Effector CD4-positive, alpha-beta T cell (primary cell): Measurements from ENCODE around the gene TMEM89.

Experiments
- DNase-seq: peaks from one replicate; pipeline ENCODE4 v3.0.0-alpha.2; 2020
- total RNA-seq: gene quantifications from one replicate; lab custom pipeline; 2026; lab: John Stamatoyannopoulos, UW

Gene TMEM89
- total RNA-seq = 0.56 reads per million

- no peak for DNase-seq
Measured at GRCh38 chr3:48621461-48621869, at the start of gene TMEM89. TMEM89 (minus strand) TSS chr3:48621769; CDS start chr3:48621756, 13 bp downstream.

- DNase-seq = no peak
Measured at GRCh38 chr3:48664929-48665328, 43.4 kb upstream of the TMEM89 start.

- no peak for DNase-seq
Measured at GRCh38 chr3:48664313-48664644, 42.7 kb upstream of the TMEM89 start.

- DNase-seq = peak; percentile 76
Measured at GRCh38 chr3:48663489-48664312, 42.1 kb upstream of the TMEM89 start.

- DNase-seq = peak; percentile 33
Measured at GRCh38 chr3:48662753-48663488, 41.4 kb upstream of the TMEM89 start, which contains the start of gene CELSR3. CELSR3 (minus strand) TSS chr3:48662886; CDS start chr3:48662634, 252 bp downstream.

GRCh38 chr3:48662145-48662752 is 40.7 kb upstream of the TMEM89 start:
- no peak for DNase-seq

GRCh38 chr3:48661501-48662144 is 40.1 kb upstream of the TMEM89 start:
- peak; percentile 71 for DNase-seq

GRCh38 chr3:48660800-48661400 is 39.3 kb upstream of the TMEM89 start:
- no peak for DNase-seq

GRCh38 chr3:48656841-48657281 is 35.3 kb upstream of the TMEM89 start:
- no peak for DNase-seq

- peak; percentile 76 for DNase-seq
Measured at GRCh38 chr3:48656061-48656840, 34.7 kb upstream of the TMEM89 start.

- peak; percentile 38 for DNase-seq
Measured at GRCh38 chr3:48655606-48656005, 34.0 kb upstream of the TMEM89 start.

- no peak for DNase-seq
Measured at GRCh38 chr3:48655063-48655462, 33.5 kb upstream of the TMEM89 start.

- no peak for DNase-seq
Measured at GRCh38 chr3:48652923-48653715, 31.6 kb upstream of the TMEM89 start.

- DNase-seq = no peak
Measured at GRCh38 chr3:48651771-48652170, 30.2 kb upstream of the TMEM89 start.

GRCh38 chr3:48650723-48651122 is 29.2 kb upstream of the TMEM89 start:
- no peak for DNase-seq

- DNase-seq = no peak
Measured at GRCh38 chr3:48648188-48648850, 26.8 kb upstream of the TMEM89 start.

GRCh38 chr3:48647714-48648113 is 26.1 kb upstream of the TMEM89 start:
- DNase-seq = no peak

GRCh38 chr3:48644898-48645760 is 23.6 kb upstream of the TMEM89 start:
- no peak for DNase-seq

GRCh38 chr3:48642605-48643004 is 21.0 kb upstream of the TMEM89 start:
- DNase-seq = no peak
